Fibroblast of the aortic adventitia (primary cell): ENCODE data around the gene LHFPL3. TPM values are rescaled to one million over a fixed set of nuclear protein-coding genes. Genes with fewer than 3 reads are reported as not detected.

Experiments
- DNase-seq: peaks from one replicate; pipeline ENCODE4 v3.0.0-alpha.2; 2010; ENCODE audit warnings: low read depth
- H3K4me3 ChIP-seq: 2 replicates; pipeline ENCODE4 v1.5.1; 2011; ENCODE audit warnings: low read depth, mild to moderate bottlenecking, control low read depth, low read length, moderate library complexity
- CTCF ChIP-seq: IDR thresholded peaks from 2 replicates; pipeline ENCODE4 v1.5.1; 2011; ENCODE audit warnings: mild to moderate bottlenecking, low read length, control low read depth, inconsistent platforms; ENCODE audit not compliant: insufficient read depth
- total RNA-seq: library from RNA; depleted of rRNA; stranded (reverse); fragments of >200 nt; gene quantifications from 2 replicates; pipeline ENCODE4 v1.2.3, GENCODE V29; 2012; ENCODE audit warnings: low replicate concordance

LHFPL3 gene
- total RNA-seq, 1 donor: not detected

- no peak for TF ChIP-seq CTCF
- no peak overlapping the region for H3K4me3 ChIP-seq
- peak; percentile 35 for DNase-seq
These were observed 462.7 kb downstream of the LHFPL3 start for GRCh38 chr7:104791080-104791479.

GRCh38 chr7:104793066-104793465 lies 464.7 kb downstream of the LHFPL3 start:
- H3K4me3 ChIP-seq: no peak overlapping the region
- DNase-seq: no peak
- TF ChIP-seq CTCF: no peak

GRCh38 chr7:104794154-104794553 lies 465.8 kb downstream of the LHFPL3 start:
- DNase-seq: no peak
- TF ChIP-seq CTCF: no peak
- no peak overlapping the region for H3K4me3 ChIP-seq

- TF ChIP-seq CTCF: no peak
- no peak overlapping the region for H3K4me3 ChIP-seq
- no peak for DNase-seq
These were observed 466.2 kb downstream of the LHFPL3 start for GRCh38 chr7:104794589-104794988.

- H3K4me3 ChIP-seq: no peak overlapping the region
- no peak for DNase-seq
- TF ChIP-seq CTCF: no peak
These were observed 466.7 kb downstream of the LHFPL3 start for GRCh38 chr7:104795086-104795485.

GRCh38 chr7:104795616-104796398 lies 467.4 kb downstream of the LHFPL3 start:
- H3K4me3 ChIP-seq: no peak overlapping the region
- TF ChIP-seq CTCF: no peak
- DNase-seq: peak; percentile 8

- no peak for DNase-seq
- TF ChIP-seq CTCF: no peak
These were observed 471.9 kb downstream of the LHFPL3 start for GRCh38 chr7:104800307-104800706.

More at GRCh38 chr7:104800307-104800706, 471.9 kb downstream of the LHFPL3 start:
- no peak overlapping the region for H3K4me3 ChIP-seq
